OCI-LY3 (cell line): Measurements from ENCODE around the gene EPHB4.

ENCODE experiments used
- EZH2phosphoT487 ChIP-seq: fragments of 200-600 bp; shearing (Covaris generic); IDR thresholded peaks from 2 replicates; pipeline ENCODE4 v1.6.1; 2018; ENCODE audit warnings: antibody characterized with exemption, mixed run types, low read depth
- TF ChIP-seq, protein P1 (sequence below): fragments of 200-600, 300-600 bp; sonication (generic); IDR thresholded peaks from 2 replicates; pipeline ENCODE4 v1.5.1; 2014; ENCODE audit warnings: antibody characterized with exemption, low read length, low read depth

- TF ChIP-seq, protein P1, sequence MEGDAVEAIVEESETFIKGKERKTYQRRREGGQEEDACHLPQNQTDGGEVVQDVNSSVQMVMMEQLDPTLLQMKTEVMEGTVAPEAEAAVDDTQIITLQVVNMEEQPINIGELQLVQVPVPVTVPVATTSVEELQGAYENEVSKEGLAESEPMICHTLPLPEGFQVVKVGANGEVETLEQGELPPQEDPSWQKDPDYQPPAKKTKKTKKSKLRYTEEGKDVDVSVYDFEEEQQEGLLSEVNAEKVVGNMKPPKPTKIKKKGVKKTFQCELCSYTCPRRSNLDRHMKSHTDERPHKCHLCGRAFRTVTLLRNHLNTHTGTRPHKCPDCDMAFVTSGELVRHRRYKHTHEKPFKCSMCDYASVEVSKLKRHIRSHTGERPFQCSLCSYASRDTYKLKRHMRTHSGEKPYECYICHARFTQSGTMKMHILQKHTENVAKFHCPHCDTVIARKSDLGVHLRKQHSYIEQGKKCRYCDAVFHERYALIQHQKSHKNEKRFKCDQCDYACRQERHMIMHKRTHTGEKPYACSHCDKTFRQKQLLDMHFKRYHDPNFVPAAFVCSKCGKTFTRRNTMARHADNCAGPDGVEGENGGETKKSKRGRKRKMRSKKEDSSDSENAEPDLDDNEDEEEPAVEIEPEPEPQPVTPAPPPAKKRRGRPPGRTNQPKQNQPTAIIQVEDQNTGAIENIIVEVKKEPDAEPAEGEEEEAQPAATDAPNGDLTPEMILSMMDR, result no peak
- no peak for TF ChIP-seq EZH2phosphoT487
These were observed 35.2 kb downstream of the EPHB4 start for GRCh38 chr7:100791881-100792666.
